HG03066 (cell line): ENCODE data around the gene ZDHHC22.
"Not testable (repeated sequence)": the region's sequence is repeated elsewhere in the genome, so short reads cannot be mapped to it uniquely, and the experiment has no call there.

Experiments
- ATAC-seq: cut with Tn5 transposase; IDR thresholded peaks from one replicate; pipeline ENCODE4 v1.9.1; 2021; ENCODE audit warnings: low read depth; ENCODE audit not compliant: unreplicated experiment

Gene ZDHHC22, protein sequence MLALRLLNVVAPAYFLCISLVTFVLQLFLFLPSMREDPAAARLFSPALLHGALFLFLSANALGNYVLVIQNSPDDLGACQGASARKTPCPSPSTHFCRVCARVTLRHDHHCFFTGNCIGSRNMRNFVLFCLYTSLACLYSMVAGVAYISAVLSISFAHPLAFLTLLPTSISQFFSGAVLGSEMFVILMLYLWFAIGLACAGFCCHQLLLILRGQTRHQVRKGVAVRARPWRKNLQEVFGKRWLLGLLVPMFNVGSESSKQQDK

DNA sequence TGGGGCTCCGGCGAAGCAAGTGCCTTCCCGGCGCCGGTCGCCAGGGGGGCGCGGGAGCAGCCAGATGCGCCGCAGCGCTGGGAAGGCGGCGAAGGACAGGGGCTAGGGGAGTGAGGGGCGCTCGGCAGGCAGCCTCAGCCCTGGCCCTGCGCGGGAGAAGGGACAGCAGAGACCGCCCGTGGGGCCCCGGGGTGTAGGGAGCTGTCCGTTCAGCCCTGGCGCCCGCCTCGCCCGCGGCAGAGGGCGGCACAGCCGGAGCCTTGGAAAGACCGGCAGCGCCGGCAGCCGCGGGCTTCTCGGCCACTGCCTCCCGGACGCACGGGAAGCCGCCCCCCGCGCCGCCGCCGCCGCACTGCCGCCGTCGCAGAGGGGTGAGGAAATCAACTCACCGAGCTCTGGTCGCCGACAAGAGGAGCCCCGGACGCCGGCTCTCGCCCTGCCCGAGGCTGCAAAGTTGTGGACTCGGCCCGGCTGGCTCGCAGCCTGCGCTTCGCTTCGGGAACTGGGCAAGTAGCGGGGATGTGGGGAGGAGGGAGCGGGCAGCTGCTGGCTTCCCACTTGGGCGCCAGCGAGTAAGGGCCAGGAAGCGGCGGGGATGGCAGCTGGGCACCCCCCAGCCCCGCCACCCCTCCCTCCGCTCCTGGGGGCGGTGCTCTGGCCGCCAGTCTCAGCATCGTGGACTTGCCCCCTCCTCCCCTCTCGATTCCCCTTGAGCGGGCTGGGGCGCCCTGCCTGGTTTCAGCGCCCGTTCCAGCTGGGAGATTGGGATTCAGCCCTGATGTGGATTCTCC is at the start of gene ZDHHC22:
ZDHHC22 (minus strand) TSS at position 578 of the 791 bp plus-strand sequence. CDS start 2,053 bp downstream, outside the sequence.
- no peak for ATAC-seq

DNA sequence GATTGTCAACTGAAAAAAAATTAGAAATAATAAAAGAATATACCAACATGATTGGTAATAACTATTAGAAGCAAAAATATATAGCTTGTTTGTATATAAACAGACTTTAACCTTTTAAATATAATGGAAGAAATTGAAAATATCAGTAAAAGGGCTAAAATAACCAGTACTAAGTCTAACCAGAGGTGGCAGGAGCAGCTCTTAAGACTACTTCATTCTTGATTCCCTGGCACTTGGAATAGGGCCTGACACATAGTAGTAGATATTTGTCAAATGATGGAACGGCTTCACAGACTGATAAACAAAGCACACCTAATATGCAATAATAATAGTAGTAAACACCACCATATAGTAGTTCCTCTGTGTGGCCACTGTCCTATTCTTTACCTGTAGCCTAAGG is 49.4 kb upstream of the ZDHHC22 start:
- ATAC-seq: no peak

DNA sequence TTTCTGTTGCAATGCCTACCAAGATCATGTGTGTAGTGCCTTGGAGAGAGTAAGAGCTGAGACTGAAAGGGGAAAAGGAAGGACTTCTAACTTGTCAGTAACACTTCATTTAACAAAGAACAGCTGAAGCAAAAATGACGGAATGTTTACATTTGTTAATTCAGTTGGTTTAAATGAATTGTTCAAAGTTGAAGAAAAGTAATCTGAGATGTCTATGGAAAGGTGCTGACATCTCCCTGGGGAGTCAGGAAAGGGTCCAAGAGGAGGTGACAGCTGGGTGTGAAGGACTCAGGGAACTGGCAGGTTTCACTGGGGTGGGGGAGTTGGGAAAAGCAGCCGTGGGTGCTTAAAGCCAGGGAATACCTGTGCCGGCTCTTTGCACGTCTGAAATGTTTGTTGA is 47.9 kb upstream of the ZDHHC22 start:
- no peak for ATAC-seq

DNA sequence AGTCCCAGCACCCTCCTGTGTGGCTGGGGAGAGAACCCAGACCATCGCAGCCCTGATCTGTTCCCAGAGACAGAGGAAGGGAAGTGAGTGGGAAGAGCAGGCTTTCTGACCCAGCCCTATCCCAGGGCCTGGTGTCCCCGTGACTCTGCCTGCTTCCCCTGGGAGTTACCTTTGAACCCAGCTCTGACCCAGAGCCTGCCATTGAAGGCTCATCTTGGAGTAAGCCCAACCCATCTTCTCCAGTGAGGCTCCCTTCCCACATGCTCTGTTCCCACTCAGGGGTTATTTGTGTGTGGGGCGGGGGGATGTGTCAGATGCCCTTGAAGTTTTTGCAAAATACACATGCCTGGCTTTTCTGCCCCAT is 46.0 kb upstream of the ZDHHC22 start:
- no peak for ATAC-seq

DNA sequence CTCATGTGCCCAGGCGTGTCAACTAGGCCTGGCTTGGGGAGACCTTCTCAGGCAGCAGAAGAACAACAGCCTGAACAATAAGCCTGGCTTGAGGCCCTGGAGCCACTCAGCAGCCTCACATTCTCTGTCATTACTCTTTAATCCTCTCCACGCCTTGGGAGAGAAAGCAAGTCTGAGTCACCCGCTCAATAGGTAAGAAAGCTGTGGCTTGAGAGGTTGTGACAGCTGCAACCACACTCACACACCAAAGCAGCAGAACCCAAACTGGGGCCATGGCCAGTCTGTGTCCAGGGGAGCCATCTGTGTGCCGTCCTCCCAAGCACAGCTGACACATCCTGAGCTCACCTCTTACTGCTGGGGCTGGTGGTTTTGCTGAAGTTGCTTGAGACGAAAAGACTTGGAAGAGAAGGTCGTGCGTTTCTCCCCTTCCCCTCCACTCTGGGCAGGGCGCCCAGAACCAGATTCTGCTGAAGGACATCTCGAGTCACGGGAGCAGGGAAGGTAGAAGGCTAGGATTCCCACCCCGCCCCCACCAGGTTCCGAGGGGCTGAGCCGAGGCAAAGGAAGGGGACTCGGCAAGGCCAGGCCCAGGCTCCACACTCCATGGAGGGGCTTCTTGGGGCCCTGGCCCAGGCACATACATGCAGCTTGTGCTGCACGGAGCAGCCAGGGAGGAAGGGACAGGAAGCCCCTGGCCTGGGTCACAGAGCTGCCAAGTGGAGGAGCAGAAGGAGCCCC is 45.5 kb upstream of the ZDHHC22 start:
- no peak for ATAC-seq

DNA sequence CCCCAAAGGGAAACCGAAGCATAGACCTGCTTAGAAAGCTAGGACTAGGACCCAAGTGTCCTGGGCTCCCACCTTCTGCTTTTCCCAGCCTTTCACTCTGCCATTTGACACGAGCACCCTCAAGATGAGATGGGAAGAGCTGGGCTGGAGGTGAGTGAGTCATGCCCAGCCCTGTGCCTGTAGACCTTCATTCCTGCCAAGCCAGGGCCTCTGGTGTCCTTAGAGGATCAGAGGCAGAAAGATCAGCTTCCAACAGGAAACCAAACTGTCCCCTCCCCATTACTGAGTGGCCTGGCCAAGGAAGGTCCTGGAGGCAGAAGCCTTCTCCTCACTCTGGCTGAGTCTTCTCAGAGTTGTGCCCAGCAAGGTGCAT is 43.5 kb upstream of the ZDHHC22 start:
- no peak for ATAC-seq

DNA sequence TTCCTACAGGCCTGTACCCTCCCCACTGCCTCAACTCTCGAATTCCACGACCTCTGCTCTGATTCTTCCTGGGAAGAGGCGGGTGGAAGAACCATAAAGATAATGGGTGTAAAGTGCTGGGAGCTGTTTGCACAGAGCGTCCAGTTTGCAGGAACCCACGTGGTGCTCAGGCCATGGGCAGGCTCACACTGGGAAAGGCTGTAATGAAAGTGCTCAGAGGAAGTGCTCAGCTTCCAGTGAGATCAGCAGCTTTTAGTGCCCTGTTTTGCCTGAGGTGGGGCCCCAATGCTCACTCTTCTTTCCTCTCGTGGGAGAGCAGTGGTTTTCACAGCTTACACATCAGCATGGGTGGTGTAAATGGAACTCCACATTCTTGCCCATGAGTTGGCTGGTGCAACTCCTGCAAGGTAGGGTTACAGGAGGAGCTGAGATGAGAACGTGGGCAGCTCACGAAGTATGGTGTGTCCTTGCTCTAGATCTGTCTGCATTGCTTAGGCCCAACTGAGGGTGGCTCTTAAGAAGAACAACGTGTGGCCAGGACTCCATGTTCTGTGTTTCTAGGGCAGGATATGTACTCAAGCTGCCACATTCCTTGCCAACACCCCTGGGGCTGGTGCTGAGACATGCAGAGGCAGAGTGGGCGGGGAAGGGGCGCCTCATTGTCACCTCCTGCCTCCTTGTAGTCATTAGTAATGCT is 43.0 kb upstream of the ZDHHC22 start:
- ATAC-seq: no peak

DNA sequence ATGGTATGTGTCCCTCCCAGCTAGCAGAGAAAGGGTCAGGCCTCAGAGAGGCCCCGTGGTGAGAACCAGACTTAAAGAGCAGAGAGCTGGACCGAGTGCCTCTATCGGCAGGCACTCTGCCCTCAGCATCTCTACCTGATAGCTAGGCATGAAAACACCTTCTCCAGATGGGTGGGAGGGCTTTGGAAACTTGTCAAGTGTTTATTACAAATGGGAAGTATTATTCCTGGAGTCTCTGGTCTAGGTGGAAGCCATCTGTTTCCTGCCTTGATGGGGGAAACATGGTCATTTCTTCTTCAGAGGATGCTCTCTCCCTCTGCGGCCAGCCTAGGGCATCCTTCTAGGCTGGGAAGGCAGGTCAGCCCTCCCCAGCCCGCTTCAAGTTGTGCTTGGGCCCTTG is 42.3 kb upstream of the ZDHHC22 start:
- no peak for ATAC-seq

DNA sequence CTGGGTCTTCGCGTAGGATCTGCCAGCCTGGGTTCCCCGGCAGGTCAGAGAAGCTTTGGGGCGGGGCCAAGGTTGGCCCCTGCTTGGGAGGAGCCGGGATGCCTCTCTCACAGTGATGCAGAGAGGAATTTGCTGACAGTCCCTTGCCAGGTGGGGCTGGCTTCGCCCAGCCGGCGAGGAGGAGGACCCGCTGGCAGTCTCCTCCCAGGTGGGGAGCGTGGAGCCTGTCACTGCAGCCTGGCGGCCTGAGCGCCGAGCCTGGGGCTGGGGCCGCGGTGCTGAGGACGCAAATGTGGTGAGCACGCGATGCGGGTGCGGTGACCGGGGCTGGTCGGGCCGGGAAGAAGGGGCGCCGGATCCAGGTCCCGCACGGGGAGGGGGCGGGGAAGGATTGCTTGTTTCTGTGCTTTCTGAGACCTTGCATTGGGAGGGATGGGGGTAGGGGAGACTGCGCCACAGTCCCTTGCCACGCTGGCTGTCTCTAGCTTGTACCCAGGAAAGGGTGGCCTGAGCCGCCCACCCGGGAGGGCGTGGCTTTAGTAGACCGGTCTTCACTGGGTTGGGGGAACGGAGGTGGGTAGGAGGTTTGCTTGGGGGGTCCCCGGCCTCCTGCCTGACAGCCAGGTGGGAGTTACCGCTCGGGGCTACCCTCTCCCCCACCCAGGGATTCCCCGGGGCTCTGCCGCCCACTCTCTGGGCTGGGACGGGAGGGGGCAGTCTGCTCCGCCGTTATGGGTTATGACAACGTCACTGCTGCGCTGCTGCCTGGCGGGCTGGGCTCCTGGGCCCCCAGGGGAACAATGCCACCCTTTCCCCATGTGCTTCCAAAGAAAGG is 40.2 kb upstream of the ZDHHC22 start, which contains the start of gene TMEM63C:
TMEM63C (plus strand) TSS at position 196 of the 835 bp plus-strand sequence. CDS start 37,016 bp downstream, outside the sequence.
- peak; percentile 61 for ATAC-seq

DNA sequence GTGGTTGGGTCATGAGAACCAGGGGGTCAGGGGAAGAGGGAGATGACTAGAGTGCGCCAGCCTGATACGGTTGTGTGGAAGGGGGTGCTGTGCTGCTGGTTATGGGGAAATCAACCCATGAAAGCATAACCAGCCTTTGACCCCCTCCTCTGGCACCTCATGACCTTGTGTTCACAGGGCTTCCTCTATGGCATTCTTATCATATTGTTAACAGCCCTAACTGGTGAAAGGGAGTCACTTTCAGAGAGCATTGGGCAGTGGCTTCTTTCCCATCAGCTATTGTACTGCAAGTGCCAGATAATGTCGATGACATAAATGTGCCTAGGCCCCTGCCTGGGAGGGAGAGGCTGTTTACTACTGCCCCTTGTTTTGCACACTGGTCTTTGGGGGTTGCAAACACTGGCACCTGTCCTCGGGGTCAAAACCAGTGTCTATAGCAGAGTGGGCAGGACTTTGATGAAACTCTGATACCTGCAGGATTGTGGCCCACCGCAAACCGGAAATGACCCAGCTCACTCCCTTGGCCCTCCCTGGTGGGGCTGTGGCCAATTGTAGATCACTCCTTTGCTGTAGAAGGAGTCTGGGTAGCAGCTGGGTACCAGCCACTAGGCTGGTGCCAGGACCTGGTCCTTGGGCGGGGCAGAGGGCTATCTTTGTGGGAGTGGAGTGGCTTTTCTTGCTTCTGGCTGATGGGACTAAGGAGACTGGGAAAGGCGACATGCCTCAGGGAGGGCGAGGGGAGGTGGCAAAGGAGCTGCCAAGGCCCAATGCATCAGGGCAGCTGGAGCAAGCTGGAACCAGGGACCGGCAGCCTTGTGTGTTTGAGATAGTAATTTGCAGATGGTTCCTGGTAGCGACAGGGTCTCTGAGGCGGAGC is 39.4 kb upstream of the ZDHHC22 start:
- no peak for ATAC-seq

DNA sequence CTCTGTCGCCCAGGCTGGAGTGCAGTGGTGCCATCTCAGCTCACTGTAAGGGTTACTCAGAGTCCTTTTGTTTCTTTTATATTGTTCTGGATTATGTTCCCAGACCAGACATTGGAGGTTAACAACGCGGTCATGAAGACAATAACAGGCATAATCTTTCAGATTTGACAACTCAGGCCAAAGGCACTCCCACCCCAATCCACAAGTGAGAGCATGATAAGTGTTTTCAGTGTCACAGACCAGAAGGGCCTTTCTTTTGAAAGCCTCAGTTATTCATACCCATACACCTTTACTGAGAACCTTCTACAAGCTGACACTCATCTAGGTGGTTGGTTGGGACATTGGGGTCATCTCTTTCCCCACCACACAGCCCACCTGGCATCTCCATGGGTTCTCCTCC is 37.1 kb upstream of the ZDHHC22 start:
- no peak for ATAC-seq

DNA sequence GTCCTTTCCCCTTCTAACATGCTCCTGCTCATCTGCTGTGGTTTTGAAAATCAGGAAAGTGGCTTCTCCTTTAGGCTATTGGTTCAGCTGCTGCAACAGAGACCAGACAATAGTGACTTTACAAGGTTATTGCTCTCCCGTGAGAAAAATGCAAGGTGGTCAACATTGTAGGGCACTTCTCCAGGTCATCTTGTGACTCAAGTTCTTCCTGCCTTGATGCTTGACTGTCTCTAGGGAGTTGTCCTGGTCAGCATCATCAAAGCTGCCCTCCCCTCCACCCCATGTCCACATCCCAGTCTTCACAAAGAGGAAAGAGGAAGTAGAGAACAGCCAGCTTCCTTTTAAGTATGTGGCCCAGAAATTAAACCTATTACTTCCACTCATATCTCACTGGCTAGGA is 36.1 kb upstream of the ZDHHC22 start:
- no peak for ATAC-seq

DNA sequence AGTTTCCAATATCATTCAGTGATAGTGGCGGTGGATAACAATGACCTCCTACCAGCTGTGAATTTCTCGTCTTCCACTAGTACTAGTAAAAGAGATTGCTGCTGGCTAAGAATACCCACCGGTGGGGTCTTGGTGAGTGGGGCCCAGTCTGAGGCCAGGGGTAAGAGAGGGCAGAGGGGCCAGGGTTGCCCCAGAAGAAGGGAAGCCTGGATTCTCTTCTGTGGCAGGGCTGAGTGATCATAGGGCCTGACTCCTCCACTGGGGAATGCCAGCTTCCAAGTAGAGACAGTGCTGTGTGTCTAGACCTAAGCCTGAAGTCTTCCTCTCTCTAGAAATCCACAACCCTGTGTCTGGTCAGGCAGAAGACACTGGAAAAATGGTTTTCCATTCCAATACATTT is 34.3 kb upstream of the ZDHHC22 start:
- no peak for ATAC-seq

DNA sequence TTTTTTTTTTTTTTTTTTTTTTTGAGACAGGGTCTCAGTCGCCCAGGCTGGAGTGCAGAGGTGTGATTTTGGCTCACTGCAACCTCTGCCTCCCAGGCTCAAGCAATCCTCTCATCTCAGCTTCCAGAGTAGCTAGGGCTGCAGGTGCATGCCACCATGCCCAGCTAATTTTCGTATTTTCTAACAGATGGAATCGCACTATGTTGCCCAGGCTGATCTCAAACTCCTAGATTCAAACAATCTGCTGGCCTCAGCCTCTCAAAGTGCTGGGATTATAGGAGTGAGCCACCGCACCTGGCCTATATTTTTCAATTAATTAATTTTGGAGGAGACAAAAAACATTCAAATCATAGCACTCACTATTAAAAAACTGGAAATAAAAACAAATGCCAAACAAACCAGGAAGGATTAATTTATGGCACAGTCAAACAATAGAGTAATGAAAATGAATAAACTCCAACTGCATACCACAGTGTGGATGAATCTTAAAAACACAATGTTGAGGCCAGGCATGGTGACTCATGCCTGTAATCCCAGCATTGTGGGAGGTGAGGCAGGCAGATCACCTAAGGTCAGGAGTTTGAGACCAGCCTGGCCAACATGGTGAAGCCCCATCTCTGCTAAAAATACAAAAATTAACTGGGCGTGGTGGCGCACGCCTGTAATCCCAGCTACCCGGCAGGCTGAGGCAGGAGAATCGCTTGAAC is 32.5 kb upstream of the ZDHHC22 start:
- ATAC-seq: not testable (repeated sequence)

DNA sequence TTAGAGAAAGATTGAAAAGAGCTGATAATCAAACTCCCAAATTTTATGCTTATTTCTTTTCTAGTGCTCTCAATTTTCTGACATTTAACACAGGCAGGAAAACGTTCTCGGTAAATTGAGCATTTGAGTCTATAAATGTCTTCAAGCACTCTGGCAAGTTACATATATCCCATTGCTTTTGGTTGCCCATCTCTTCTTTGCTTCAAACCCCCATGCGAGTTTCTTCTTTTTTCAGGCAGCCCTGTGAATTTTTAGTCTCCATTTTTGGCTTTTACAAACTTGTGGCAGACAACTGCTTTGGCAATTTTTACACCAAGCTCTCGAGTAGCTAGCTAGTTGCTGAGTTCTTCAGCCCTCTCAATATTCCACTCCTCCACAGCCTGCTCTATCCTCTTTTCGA is 31.3 kb upstream of the ZDHHC22 start:
- ATAC-seq: no peak

DNA sequence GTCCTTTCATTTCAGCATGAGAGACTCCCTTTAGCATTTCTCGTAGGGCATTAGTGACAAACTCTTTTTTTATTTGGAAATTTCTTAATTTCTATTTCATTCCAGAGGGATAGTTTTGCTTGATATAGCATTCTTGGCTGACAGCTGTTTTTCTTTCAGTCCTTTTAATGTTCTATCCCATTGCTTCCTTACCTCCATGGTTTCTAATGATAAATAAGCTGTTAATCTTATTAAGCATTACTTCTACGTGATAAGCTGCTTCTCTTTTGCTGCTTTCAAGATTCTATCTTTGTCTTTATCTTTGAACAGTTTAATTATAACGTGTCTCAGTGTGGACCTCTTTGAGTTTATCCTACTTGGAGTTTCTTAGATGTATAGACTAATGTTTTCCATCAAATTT is 28.5 kb upstream of the ZDHHC22 start:
- no peak for ATAC-seq

DNA sequence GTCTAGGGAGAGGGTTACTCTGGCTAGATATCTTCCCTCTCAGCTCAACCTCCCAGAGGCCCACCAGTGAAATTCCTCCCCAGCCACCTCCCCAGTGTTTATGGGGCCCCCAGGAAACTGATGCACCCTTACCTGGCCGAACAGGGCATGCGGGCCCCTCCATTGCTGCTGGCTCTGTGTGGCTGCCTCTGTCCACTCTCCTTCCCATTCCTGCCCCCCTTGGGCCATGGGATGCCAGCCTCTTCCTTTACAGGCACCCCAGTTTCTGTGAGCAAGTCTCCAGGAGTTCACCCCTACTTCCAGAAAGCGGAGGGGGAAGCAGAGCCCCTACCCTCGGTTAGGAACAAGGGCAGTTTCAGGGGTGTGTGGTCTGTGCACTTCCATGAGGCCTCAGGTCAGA is 19.4 kb upstream of the ZDHHC22 start:
- no peak for ATAC-seq

DNA sequence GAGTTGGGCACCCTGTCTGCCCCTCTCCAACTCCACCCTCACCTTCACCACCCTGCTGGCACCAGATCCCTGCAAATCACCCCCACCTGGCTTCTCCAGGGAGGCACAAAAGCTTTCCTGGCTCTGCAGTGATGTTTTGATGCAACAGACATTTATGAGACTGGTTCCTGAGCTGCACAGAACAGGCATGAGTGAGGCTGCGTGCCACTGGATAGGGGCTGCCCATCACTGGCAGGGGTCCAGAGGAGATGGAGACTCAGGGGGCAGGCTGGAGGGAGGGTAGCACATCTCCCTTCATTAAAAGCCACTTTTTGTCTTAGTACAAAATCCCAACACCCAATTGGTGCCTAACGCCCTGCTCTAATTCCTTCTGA is 17.3 kb upstream of the ZDHHC22 start:
- no peak for ATAC-seq
